Mucosa of descending colon (tissue), 3 donors: ENCODE data around the gene CCNH. TPM values are rescaled to one million over a fixed set of nuclear protein-coding genes. Genes with fewer than 3 reads are reported as not detected.

Source experiments
- ATAC-seq: fragments of 200-7000 bp; cut with Tn5 transposase; one replicate; pipeline ENCODE4 v1.9.1; 2020; ENCODE audit warnings: mild to moderate bottlenecking, moderate library complexity
- DNase-seq, 3 donors: peaks; one replicate each; pipeline ENCODE4 v3.0.0-alpha.2; 2020
- H3K36me3 ChIP-seq: fragments of 200-600 bp; one replicate; pipeline ENCODE4 v1.8.0; 2021; ENCODE audit warnings: low read depth, mild to moderate bottlenecking
- H3K4me1 ChIP-seq: fragments of 200-600 bp; one replicate; pipeline ENCODE4 v1.8.0; 2021; ENCODE audit warnings: low read depth, mild to moderate bottlenecking
- H3K4me3 ChIP-seq: fragments of 200-600 bp; one replicate; pipeline ENCODE4 v1.8.0; 2021; ENCODE audit warnings: mild to moderate bottlenecking
- H3K9me3 ChIP-seq: fragments of 200-600 bp; one replicate; pipeline ENCODE4 v1.8.0; 2021; ENCODE audit warnings: mild to moderate bottlenecking
- CTCF ChIP-seq: fragments of 200-600 bp; IDR thresholded peaks from one replicate; pipeline ENCODE4 v1.8.0; 2022; ENCODE audit warnings: antibody characterized with exemption, mild to moderate bottlenecking
- intact Hi-C, 2 donors: fragments of 100-400 bp; cut with DNase I in 1 of 2; cut with micrococcal nuclease in 1 of 2; formaldehyde crosslinking; loops; one replicate each; pipeline versions ENCODE4 v1.11.0 to v1.11.1; 2022; cut with DNase I, micrococcal nuclease
- total RNA-seq, 3 donors: library from RNA; stranded (reverse); fragmentation: NEBNext Ultra II Directional in 2 of 3; extraction: Animal tissue kit (Norgen Biotek cat#: 25700) in 2 of 3; gene quantifications; one replicate each; pipeline versions ENCODE4 v1.2.1 to v1.2.4, GENCODE V29; 2021 to 2023
- donor health status: DM: no; HTN: no; CAD: no; lungs with moderate emphysema.
- donor health status: DM: no; HTN: no; CAD: no.
- donor health status: DM: no; HTN: yes; CAD: no.

CCNH gene
- total RNA-seq, 3 donors from 2014 or later, result 40.7 to 56.6 (median 49.4) TPM

- Histone ChIP-seq H3K4me1 (no peaks in the 10 kb centered on the region), H3K4me3 (no peak overlapping the region), H3K9me3 (no peaks in the 10 kb centered on the region), H3K36me3 (no peaks in the 10 kb centered on the region)
- no peak for TF ChIP-seq CTCF
- ATAC-seq (no peak), DNase-seq (no peak)
- intact Hi-C loops, result no loop called here
These were observed 18.2 kb upstream of the CCNH start for GRCh38 chr5:87430863-87431457.

DNA sequence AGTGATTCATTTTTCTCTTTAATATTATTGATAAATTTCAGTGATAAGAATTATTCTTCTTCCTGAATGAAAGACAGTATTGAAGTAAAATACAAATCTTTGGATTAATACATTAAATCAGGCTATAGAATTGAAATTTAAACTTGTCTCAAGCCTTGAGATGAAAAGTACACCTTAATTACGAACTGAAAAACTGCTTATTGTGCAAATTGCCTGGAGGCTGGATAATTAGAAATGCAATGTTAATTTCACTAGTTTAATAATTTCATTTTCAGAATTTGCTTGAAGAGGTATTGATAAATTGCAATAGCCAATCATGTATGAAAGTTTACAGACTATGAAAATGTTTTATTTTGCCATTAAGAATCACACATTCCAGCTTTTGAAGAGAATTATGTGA lies 11.0 kb upstream of the CCNH start:
- Histone ChIP-seq H3K4me3 (no peak overlapping the region), H3K4me1 (no peaks in the 10 kb centered on the region), H3K36me3 (no peaks in the 10 kb centered on the region), H3K9me3 (no peaks in the 10 kb centered on the region)
- intact Hi-C loops, result no loop called here
- TF ChIP-seq CTCF, result no peak
- ATAC-seq (no peak), DNase-seq (no peak)

- ATAC-seq (no peak), DNase-seq (no peak)
- no peak for TF ChIP-seq CTCF
- H3K9me3 ChIP-seq, result no peaks in the 10 kb centered on the region
- no peaks in the 10 kb centered on the region for H3K4me1 ChIP-seq
- no peak overlapping the region for H3K4me3 ChIP-seq
- H3K36me3 ChIP-seq, result no peaks in the 10 kb centered on the region
- intact Hi-C loops, result no loop called here
These were observed 8.6 kb upstream of the CCNH start for GRCh38 chr5:87421307-87421706.

DNA sequence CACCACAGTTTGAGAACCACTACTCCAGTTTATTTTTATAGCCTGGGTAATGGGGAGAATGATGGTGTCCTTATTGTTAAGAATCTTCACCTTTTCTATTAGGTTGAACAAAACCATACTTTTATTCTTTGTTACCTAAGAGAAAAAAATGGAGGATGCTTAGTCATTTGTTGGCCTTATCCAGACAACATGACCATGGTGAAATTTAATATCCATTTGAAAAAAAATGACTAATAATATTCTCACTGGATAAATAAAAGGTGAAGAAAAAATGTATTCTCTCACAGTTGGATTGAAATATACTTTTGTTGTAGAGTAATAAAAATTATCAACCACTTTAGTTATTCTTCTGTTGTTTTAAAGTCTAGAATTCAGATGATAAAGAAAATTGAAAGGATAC lies 5.8 kb upstream of the CCNH start:
- H3K4me1 ChIP-seq, result no peaks in the 10 kb centered on the region
- DNase-seq, result no peak
- no peak for TF ChIP-seq CTCF
- H3K36me3 ChIP-seq, result no peaks in the 10 kb centered on the region
- H3K9me3 ChIP-seq, result no peaks in the 10 kb centered on the region
- intact Hi-C loops, result no loop called here
- no peak for ATAC-seq
- H3K4me3 ChIP-seq, result no peak overlapping the region

DNA sequence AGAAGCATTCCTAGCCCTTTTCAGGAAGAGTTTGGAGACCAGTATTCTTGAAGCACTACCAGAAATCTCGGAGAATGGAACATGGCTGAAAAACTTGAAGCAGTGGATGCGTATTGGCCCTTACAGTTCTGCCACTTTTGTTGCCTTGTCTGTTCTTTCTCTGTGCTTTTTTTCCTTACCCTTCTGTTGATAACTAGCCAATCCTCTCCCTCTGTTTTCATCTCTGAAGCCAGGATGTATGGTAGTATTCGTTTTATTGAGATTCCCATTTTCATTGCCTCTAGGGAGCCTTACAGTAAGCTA lies 564 bp upstream of the CCNH start:
- DNase-seq (no peak), ATAC-seq (no peak)
- Histone ChIP-seq H3K4me3 (peak overlapping the region; percentile 89), H3K9me3 (no peaks in the 10 kb centered on the region), H3K4me1 (peaks cover 10% of the 10 kb centered on the region), H3K36me3 (peaks cover 9% of the 10 kb centered on the region)
- intact Hi-C loops, result no loop called here
- TF ChIP-seq CTCF, result no peak

DNA sequence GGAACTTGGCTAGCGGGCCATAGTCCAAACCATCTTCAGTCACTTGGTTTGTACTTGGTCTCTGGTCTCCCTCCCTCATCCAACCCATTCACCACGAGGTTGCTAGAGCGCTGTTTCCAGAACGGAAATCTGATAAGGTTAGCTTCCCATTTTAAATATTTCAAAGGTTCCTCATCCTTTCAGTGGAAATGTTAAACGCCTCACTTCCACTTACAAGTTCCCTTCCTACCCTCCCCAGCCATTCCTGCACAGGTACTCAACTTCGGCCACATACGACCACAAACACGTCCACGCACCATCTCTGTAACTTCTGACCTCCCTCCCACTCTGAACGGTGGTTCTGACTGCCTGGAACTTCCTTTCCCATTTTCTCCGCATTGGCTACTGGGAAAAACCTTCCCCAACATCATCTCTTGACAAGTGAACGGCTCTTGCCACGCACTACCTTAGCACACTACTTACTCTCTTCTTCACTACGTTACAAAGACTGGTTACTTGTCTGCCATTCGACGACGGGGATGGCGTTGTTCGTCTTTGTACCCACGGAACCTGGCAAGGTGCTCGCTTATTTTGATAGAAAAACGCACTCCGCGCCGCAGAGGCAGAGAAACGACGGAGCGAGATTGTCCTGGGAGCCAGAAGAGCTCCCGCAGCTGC lies 629 bp downstream of the CCNH start:
- H3K4me3 ChIP-seq, result peak overlapping the region; percentile 89
- peaks cover 14% of the 10 kb centered on the region for H3K36me3 ChIP-seq
- intact Hi-C loops, result no loop called here
- peak; percentile 46 for ATAC-seq
- peaks cover 10% of the 10 kb centered on the region for H3K4me1 ChIP-seq
- TF ChIP-seq CTCF, result no peak
- no peaks in the 10 kb centered on the region for H3K9me3 ChIP-seq
- peak in 1 of 3 donors; percentile 34 for DNase-seq
